GM12865 (cell line): ENCODE data around the gene GLIS1.

Experiments used
- DNase-seq: peaks from one replicate; pipeline ENCODE4 v3.0.0; 2010; ENCODE audit warnings: low read depth
- H3K4me3 ChIP-seq: 2 replicates; pipeline ENCODE4 v1.5.1; 2011; ENCODE audit warnings: mild to moderate bottlenecking, low read depth, low read length, control low read depth
- CTCF ChIP-seq: IDR thresholded peaks from 2 replicates; pipeline ENCODE4 v1.5.1; 2011; ENCODE audit warnings: low read length, control low read depth, low read depth, inconsistent platforms; ENCODE audit not compliant: insufficient read depth; ENCODE audit errors: missing control alignments

GLIS1 gene

GRCh38 chr1:53465023-53465957 is 273.7 kb downstream of the GLIS1 start:
- DNase-seq: no peak
- no peak for TF ChIP-seq CTCF
- no peak overlapping the region for H3K4me3 ChIP-seq

GRCh38 chr1:53463961-53464899 is 274.7 kb downstream of the GLIS1 start:
- no peak for DNase-seq
- no peak overlapping the region for H3K4me3 ChIP-seq
- TF ChIP-seq CTCF: no peak

GRCh38 chr1:53462769-53463501 is 276.0 kb downstream of the GLIS1 start:
- TF ChIP-seq CTCF: no peak
- no peak for DNase-seq
- H3K4me3 ChIP-seq: no peak overlapping the region

- H3K4me3 ChIP-seq: no peak overlapping the region
- no peak for TF ChIP-seq CTCF
- DNase-seq: no peak
Observed at GRCh38 chr1:53462193-53462592, 276.8 kb downstream of the GLIS1 start.

GRCh38 chr1:53461323-53462044 is 277.5 kb downstream of the GLIS1 start:
- DNase-seq: no peak
- H3K4me3 ChIP-seq: no peak overlapping the region
- TF ChIP-seq CTCF: no peak

DNA sequence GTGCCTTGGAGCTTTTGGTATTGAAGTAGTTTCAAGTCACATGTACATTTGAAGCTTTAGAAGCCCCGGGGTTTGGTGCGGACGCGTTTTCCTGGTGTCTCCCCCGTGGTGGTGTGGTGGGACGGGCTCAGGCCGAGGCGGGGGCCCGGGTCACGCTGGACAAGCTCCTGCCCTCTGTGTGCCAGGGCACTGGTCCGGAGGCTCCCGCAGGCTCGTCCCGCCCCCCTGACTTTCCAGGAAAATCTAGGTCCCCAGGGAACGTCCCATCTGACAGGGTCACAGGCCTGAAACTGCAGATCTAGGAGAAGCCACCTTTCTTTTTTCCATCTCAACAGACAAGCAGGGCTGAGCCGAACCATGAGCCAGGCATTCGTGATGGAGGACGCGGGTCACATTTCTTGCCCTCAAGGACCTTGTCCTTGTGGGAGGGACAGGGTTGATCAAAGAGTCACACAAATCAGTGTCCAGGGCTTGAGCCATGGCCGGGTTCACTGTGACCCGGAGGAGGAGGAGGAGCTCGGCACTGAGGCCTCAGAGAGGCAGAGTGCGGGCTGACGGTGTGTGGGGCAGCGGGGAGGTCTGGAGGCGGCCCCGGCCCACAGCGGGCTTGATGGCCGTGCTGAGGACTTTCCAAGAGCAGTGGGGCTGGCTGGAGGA is 278.2 kb downstream of the GLIS1 start:
- H3K4me3 ChIP-seq: no peak overlapping the region
- DNase-seq: no peak
- no peak for TF ChIP-seq CTCF
